ENCODE measurements around the gene PTH2R.
"Not testable (repeated sequence)": the region's sequence is repeated elsewhere in the genome, so short reads cannot be mapped to it uniquely, and the experiment has no call there.

PTH2R gene

GRCh38 chr2:208406474-208407451, at the start of gene PTH2R:
Gene PTH2R, plus strand, starts transcription at chr2:208406792. Its CDS starts 252 bp downstream, at chr2:208407044.
- peak; percentile 28 to 65 for DNase-seq

- no peak for DNase-seq
These were observed 49.6 kb upstream of the PTH2R start for GRCh38 chr2:208356846-208357574.

GRCh38 chr2:208358758-208359631, 47.6 kb upstream of the PTH2R start:
- DNase-seq, result no peak

GRCh38 chr2:208359632-208359986, 47.0 kb upstream of the PTH2R start:
- no peak for DNase-seq

GRCh38 chr2:208360259-208361076, 46.1 kb upstream of the PTH2R start:
- no peak for DNase-seq

GRCh38 chr2:208361077-208361441, 45.5 kb upstream of the PTH2R start:
- DNase-seq, result no peak

GRCh38 chr2:208363485-208363884, 43.1 kb upstream of the PTH2R start:
- DNase-seq, result no peak

GRCh38 chr2:208366215-208367127, 40.1 kb upstream of the PTH2R start:
- no peak for DNase-seq

GRCh38 chr2:208369091-208369490, 37.5 kb upstream of the PTH2R start:
- no peak for DNase-seq

- no peak for DNase-seq
These were observed 35.5 kb upstream of the PTH2R start for GRCh38 chr2:208370881-208371633.

GRCh38 chr2:208371634-208371935, 35.0 kb upstream of the PTH2R start:
- DNase-seq, result no peak

- DNase-seq, result peak in 1 of 2 experiments; percentile 67
These were observed 33.0 kb upstream of the PTH2R start for GRCh38 chr2:208373460-208374089.

- DNase-seq, result no peak
These were observed 31.0 kb upstream of the PTH2R start for GRCh38 chr2:208375491-208376068.

GRCh38 chr2:208377344-208377860, 29.2 kb upstream of the PTH2R start:
- not testable (repeated sequence) for DNase-seq

GRCh38 chr2:208379192-208379591, 27.4 kb upstream of the PTH2R start:
- no peak for DNase-seq

GRCh38 chr2:208384637-208385036, 22.0 kb upstream of the PTH2R start:
- no peak for DNase-seq

GRCh38 chr2:208386541-208386940, 20.1 kb upstream of the PTH2R start:
- DNase-seq, result no peak

- DNase-seq, result no peak
These were observed 16.7 kb upstream of the PTH2R start for GRCh38 chr2:208389940-208390339.

GRCh38 chr2:208392300-208392699, 14.3 kb upstream of the PTH2R start:
- DNase-seq, result peak in 1 of 2 experiments; percentile 17

All from NCI-H526 (cell line).